Right lobe of liver (tissue), 6 donors: ENCODE measurements around the gene MTMR11. TPM values are rescaled to one million over a fixed set of nuclear protein-coding genes. Genes with fewer than 3 reads are reported as not detected.

Experiments
- ATAC-seq, 4 donors: fragments of 200-7000 bp; cut with Tn5 transposase; one replicate each; pipeline ENCODE4 v1.9.1; 2020; ENCODE audit warnings: mild to moderate bottlenecking in 4 of 4, moderate library complexity in 4 of 4
- DNase-seq, 3 donors: peaks; one replicate each; pipeline ENCODE4 v3.0.0-alpha.2; 2020
- H3K27ac ChIP-seq, 3 donors: fragments of 200-600 bp; one replicate each; pipeline ENCODE4 v1.8.0; 2022
- H3K27me3 ChIP-seq, 2 donors: fragments of 200-600 bp; one replicate each; pipeline ENCODE4 v1.8.0; 2022
- H3K36me3 ChIP-seq, 4 donors: fragments of 200-600 bp; sonication (generic) in 1 of 4; one replicate each; pipeline versions ENCODE4 v1.5.1 to v1.8.0; 2017 to 2022; ENCODE audit warnings: control low read depth in 1 of 4
- H3K4me1 ChIP-seq, 4 donors: fragments of 200-600 bp; sonication (generic) in 1 of 4; one replicate each; pipeline versions ENCODE4 v1.5.1 to v1.8.0; 2017 to 2022; ENCODE audit warnings: control low read depth in 1 of 4
- H3K4me3 ChIP-seq, 3 donors: fragments of 200-600 bp; one replicate each; pipeline ENCODE4 v1.8.0; 2022
- H3K9me3 ChIP-seq, 4 donors: fragments of 200-600 bp; sonication (generic) in 1 of 4; one replicate each; pipeline versions ENCODE4 v1.5.1 to v1.8.0; 2017 to 2022; ENCODE audit warnings: control low read depth in 1 of 4
- POLR2A ChIP-seq: fragments of 450-650 bp; IDR thresholded peaks from one replicate; pipeline ENCODE4 v1.6.1; 2017; ENCODE audit warnings: antibody characterized with exemption, mild to moderate bottlenecking
- WGBS: methylation state at CpG from one replicate; pipeline ENCODE4 v1.1.6; 2018; ENCODE audit warnings: low coverage, low lambda C conversion rate; ENCODE audit not compliant: insufficient coverage; ENCODE audit errors: missing lambda C conversion rate; 5-methylcytosine and 5-hydroxymethylcytosine counted together
- intact Hi-C, 2 donors: fragments of 100-400 bp; cut with DNase I; formaldehyde crosslinking; loops; one replicate each; pipeline versions ENCODE4 v1.11.2 to v1.14.1; 2022
- total RNA-seq, 6 experiments: library from RNA; depleted of rRNA in 2 of 6; stranded (reverse); fragments of >200 nt in 2 of 6; fragmentation: NEBNext Ultra II Directional in 3 of 6; extraction: Animal tissue kit (Norgen Biotek cat#: 25700) in 3 of 6; gene quantifications; one replicate each; pipeline versions ENCODE4 v1.1.0 to v1.2.4, GENCODE V29; 2016 to 2023
- TF ChIP-seq, protein P1 (sequence below), 4 donors: fragments of 200-600 bp in 3 of 4; fragments of 450-650 bp in 1 of 4; IDR thresholded peaks; one replicate each; pipeline versions ENCODE4 v1.5.1 to v1.8.0; 2016 to 2022; ENCODE audit warnings: antibody characterized with exemption in 4 of 4, mild to moderate bottlenecking in 2 of 4
- donor health status: DM: no; HTN: yes; CAD: no.
- donor health status: DM: no; HTN: no; CAD: no.
- donor health status: DM: no; HTN: no; CAD: no.
- donor health status: DM: no; HTN: yes; CAD: no.
- donor health status: DM: no; HTN: yes; CAD: no.

MTMR11 gene
- total RNA-seq, 6 experiments from 2014 or later = 0.97 to 7.1 (median 3.6) TPM

DNA sequence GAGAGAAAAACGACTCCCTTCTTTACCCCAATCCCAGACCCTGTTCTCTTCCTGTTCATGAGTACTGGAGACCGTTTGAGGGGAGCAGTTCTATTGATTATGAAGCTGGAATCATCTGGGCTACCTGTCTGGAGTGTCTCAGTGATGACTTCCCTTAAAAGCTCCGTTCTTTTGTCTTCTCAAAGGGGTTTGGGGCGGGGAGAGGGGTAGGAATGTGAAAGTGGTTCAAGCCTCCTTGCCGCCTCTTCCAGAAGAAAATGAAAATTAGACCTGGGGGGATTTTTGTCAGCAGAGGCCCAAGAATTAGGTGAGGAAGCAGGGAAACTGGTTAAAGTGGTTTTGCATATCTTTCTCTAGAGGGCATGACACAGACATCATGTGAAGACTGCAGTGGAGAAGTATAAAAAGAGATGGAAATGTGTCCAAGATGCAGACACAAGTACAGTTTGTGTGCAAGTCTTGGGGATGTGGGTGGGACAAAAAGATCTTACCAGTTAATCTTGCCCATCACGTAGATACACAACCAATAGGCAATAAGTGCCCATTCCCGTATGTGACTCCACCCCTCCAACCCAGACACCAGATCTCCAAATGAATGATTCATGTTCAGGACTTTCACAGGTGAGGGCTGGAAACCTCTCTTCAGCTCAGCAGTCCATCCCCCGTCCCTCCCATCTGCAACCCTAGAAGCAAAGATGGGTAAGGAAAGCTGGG lies 470 bp upstream of the MTMR11 start:
- ATAC-seq (peak in 1 of 4 donors; percentile 55), DNase-seq (no peak)
- peaks cover 0 to 21% (median 3%) of the 10 kb centered on the region in 4 donors for H3K4me1 ChIP-seq
- H3K27me3 ChIP-seq = no peaks in the 10 kb centered on the region
- peak overlapping the region in 1 of 3 donors; percentile 28 for H3K4me3 ChIP-seq
- intact Hi-C loops = no loop called here
- no peaks in the 10 kb centered on the region for H3K9me3 ChIP-seq
- TF ChIP-seq, protein P1, sequence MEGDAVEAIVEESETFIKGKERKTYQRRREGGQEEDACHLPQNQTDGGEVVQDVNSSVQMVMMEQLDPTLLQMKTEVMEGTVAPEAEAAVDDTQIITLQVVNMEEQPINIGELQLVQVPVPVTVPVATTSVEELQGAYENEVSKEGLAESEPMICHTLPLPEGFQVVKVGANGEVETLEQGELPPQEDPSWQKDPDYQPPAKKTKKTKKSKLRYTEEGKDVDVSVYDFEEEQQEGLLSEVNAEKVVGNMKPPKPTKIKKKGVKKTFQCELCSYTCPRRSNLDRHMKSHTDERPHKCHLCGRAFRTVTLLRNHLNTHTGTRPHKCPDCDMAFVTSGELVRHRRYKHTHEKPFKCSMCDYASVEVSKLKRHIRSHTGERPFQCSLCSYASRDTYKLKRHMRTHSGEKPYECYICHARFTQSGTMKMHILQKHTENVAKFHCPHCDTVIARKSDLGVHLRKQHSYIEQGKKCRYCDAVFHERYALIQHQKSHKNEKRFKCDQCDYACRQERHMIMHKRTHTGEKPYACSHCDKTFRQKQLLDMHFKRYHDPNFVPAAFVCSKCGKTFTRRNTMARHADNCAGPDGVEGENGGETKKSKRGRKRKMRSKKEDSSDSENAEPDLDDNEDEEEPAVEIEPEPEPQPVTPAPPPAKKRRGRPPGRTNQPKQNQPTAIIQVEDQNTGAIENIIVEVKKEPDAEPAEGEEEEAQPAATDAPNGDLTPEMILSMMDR (IDR thresholded peaks at IDR 0.05) = no peak
- peak; percentile 81 for TF ChIP-seq POLR2A
- WGBS = 18% methylated on average over 8 of the region's 8 CpGs
- H3K36me3 ChIP-seq = no peaks in the 10 kb centered on the region
- H3K27ac ChIP-seq = no peak overlapping the region

DNA sequence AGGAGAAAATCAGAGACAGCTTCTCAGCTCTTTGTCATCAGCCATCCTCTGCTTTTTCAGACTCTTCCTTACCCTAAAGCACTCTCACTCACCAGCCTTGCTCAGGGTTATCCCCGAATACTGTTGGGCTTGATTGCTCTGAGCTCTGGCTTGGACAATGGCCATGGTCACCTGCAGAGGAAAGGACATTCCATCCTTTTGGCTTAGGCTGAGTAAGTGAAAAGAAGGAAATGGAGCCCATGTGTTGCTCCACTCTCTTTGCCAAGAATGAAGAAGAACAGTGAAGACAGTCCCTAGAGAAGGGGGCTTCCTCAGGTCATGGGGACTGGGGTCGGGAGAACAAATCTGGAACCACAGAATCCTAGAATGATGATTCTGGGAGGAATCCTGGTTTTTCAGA lies 2.3 kb downstream of the MTMR11 start:
- Histone ChIP-seq H3K4me1 (peaks cover 0 to 19% (median 3%) of the 10 kb centered on the region in 4 donors), H3K36me3 (no peaks in the 10 kb centered on the region), H3K9me3 (no peaks in the 10 kb centered on the region), H3K27ac (no peak overlapping the region), H3K4me3 (no peak overlapping the region), H3K27me3 (no peaks in the 10 kb centered on the region)
- no peak for TF ChIP-seq POLR2A
- DNase-seq (no peak), ATAC-seq (no peak)
- intact Hi-C loops = no loop called here
- 71% methylated on average over 2 of the region's 2 CpGs for WGBS

DNA sequence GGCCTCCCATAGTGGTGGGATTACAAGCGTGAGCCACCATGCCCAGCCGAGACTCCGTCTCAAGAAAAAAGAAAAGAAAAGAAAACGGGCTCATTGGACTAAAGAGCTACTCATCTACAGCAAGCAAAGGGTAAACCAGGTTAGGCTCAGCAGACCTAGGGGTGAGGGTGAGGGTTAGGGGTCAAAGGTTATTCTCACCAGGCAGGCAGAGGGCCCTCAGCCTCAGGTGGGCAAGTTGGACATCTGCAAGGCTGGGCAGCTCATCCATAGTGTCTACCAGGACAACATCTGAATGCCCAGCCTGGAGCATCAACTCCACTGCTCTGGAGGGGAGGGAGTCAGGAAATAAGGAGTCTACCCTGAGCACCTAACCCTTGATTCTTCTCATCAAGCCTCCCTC lies 3.5 kb downstream of the MTMR11 start:
- intact Hi-C loops = no loop called here
- no peak for TF ChIP-seq POLR2A
- 100% methylated on average over 1 of the region's 4 CpGs for WGBS
- no peaks in the 10 kb centered on the region for H3K9me3 ChIP-seq
- H3K27me3 ChIP-seq = no peaks in the 10 kb centered on the region
- no peak overlapping the region for H3K27ac ChIP-seq
- no peaks in the 10 kb centered on the region for H3K36me3 ChIP-seq
- DNase-seq (no peak), ATAC-seq (no peak)
- no peak overlapping the region for H3K4me3 ChIP-seq
- H3K4me1 ChIP-seq = peaks cover 0 to 13% (median 3%) of the 10 kb centered on the region in 4 donors

DNA sequence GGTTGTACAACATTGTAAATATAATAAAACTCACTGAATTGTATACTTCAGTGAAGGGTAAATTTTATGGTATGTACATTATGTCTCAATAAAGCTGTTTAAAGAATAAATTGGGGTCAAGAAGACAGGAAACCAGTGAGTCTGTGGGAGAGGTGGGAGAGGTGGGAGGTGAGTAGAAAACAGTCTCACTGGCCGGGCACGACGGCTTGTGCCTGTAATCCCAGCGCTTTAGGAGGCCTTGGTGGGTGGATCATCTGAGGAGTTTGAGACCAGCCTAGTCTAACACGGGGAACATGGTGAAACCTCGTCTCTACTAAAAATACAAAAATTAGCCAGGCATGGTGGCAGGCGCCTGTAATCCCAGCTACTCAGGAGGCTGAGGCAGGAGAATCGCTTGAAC lies 4.2 kb downstream of the MTMR11 start:
- no peak for ATAC-seq
- 89% methylated on average over 3 of the region's 8 CpGs for WGBS
- Histone ChIP-seq H3K4me3 (no peak overlapping the region), H3K27me3 (no peaks in the 10 kb centered on the region), H3K27ac (no peak overlapping the region), H3K9me3 (no peaks in the 10 kb centered on the region), H3K4me1 (peaks cover 0 to 9% (median 3%) of the 10 kb centered on the region in 4 donors), H3K36me3 (no peaks in the 10 kb centered on the region)
- no peak for DNase-seq
- no peak for TF ChIP-seq POLR2A
- TF ChIP-seq, protein P1 (IDR thresholded peaks at IDR 0.05) = no peak
- intact Hi-C loops = no loop called here

DNA sequence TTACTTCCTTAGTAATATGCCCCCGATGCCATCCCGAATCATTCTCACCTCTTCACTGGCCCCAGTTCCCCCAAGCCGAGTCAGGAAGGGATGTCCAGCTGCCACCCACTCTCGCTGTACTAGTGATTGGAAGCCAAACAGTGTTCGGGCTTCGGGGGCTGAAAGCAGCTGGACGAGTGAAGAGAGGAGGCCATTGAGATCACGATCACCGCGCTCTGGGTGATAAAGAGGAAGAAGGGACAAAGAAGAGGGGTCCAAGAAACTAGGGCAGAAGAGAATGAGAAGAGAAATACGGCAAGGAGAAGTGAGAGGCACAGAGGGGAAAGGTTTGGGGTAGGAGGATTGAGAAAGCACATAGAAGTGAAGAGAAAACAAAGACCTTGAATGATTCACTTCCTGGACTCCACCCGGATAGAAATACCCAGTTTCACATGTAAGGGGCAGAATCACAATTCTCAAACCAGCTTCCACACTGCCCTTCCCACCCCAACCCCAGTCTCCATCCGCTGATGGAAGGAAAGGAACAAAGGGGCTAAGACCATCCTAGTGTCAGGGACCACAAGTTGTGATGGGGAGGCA lies 5.4 kb downstream of the MTMR11 start:
- Histone ChIP-seq H3K36me3 (peaks cover 0 to 1% (median 0%) of the 10 kb centered on the region in 4 donors), H3K9me3 (no peaks in the 10 kb centered on the region), H3K4me1 (peaks cover 0 to 13% (median 5%) of the 10 kb centered on the region in 4 donors), H3K27me3 (no peaks in the 10 kb centered on the region), H3K4me3 (no peak overlapping the region), H3K27ac (no peak overlapping the region)
- TF ChIP-seq, protein P1 (IDR thresholded peaks at IDR 0.05) = no peak
- no peak for TF ChIP-seq POLR2A
- DNase-seq = no peak
- ATAC-seq = no peak
- intact Hi-C loops = no loop called here
- WGBS = 81% methylated on average over 11 of the region's 13 CpGs
